AG04450 (cell line): ENCODE results near the gene LARP4. TPM values are rescaled to one million over a fixed set of nuclear protein-coding genes. Genes with fewer than 3 reads are reported as not detected.
"Not testable (repeated sequence)": the region's sequence is repeated elsewhere in the genome, so short reads cannot be mapped to it uniquely, and the experiment has no call there.

Experiments
- CTCF ChIA-PET: fragments of 300-600, 350-600 bp; formaldehyde crosslinking; extraction: SDS; loops from one replicate; lab custom pipeline; 2022; ENCODE audit warnings: antibody characterized with exemption, inconsistent platforms; lab: Charles Lee
- POLR2A ChIA-PET: fragments of 350-600 bp; formaldehyde crosslinking; extraction: SDS; loops from one replicate; lab custom pipeline; 2021; ENCODE audit warnings: antibody characterized with exemption, inconsistent platforms; lab: Yijun Ruan, JAX
- DNase-seq: peaks from one replicate; pipeline ENCODE4 v3.0.0-alpha.2; 2011; ENCODE audit warnings: low read depth, low spot score
- H3K27ac ChIP-seq: one replicate; pipeline ENCODE4 v1.5.1; 2012; ENCODE audit warnings: low read depth, low read length, control low read depth
- H3K27me3 ChIP-seq: one replicate; pipeline ENCODE4 v1.6.0; 2012; ENCODE audit warnings: low read length; ENCODE audit not compliant: control insufficient read depth, insufficient read depth
- H3K4me3 ChIP-seq: 2 replicates; pipeline ENCODE4 v1.5.1; 2011; ENCODE audit warnings: mild to moderate bottlenecking, low read depth, low read length, control low read depth
- H3K9me3 ChIP-seq: 2 replicates; pipeline ENCODE4 v1.5.1; 2012; ENCODE audit warnings: low read length; ENCODE audit not compliant: control insufficient read depth, insufficient read depth
- polyA plus RNA-seq: library from polyadenylated mRNA; depleted of rRNA; stranded (reverse); fragments of >200 nt; gene quantifications from 2 replicates; pipeline ENCODE4 v1.2.3, GENCODE V29; 2011
- TF ChIP-seq, protein P1 (sequence below): IDR thresholded peaks from 2 replicates; pipeline ENCODE4 v1.5.1; 2011; ENCODE audit warnings: low read depth, low read length, control low read depth, inconsistent platforms

The LARP4 gene
- polyA plus RNA-seq, 1 experiment = 25.5 TPM

DNA sequence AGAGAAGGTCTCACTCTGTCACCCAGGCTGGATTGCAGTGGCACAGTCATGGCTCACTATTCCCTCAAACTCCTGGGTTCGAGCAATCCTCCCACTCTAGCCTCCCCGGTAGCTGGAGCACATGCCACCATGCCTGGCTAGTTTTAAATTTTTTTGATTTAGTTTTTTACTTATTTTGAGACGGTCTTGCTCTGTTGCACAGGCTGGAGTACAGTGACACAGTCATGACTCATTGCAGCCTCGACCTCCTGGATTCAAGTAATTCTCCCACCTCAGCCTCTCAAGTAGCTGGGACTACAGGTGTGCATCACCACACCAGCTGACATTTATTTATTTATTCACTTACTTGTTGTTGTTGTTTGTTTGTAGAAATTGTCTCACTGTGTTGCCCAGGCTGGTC is 81.9 kb downstream of the LARP4 start:
- CTCF ChIA-PET = no interaction called here
- POLR2A ChIA-PET = no interaction called here
- Histone ChIP-seq H3K4me3 (no peak overlapping the region), H3K27me3 (no peaks in the 10 kb centered on the region), H3K27ac (no peak overlapping the region), H3K9me3 (no peaks in the 10 kb centered on the region; the same call in 1 of the 2 replicates)
- no peak for DNase-seq
- TF ChIP-seq, protein P1, sequence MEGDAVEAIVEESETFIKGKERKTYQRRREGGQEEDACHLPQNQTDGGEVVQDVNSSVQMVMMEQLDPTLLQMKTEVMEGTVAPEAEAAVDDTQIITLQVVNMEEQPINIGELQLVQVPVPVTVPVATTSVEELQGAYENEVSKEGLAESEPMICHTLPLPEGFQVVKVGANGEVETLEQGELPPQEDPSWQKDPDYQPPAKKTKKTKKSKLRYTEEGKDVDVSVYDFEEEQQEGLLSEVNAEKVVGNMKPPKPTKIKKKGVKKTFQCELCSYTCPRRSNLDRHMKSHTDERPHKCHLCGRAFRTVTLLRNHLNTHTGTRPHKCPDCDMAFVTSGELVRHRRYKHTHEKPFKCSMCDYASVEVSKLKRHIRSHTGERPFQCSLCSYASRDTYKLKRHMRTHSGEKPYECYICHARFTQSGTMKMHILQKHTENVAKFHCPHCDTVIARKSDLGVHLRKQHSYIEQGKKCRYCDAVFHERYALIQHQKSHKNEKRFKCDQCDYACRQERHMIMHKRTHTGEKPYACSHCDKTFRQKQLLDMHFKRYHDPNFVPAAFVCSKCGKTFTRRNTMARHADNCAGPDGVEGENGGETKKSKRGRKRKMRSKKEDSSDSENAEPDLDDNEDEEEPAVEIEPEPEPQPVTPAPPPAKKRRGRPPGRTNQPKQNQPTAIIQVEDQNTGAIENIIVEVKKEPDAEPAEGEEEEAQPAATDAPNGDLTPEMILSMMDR = no peak

DNA sequence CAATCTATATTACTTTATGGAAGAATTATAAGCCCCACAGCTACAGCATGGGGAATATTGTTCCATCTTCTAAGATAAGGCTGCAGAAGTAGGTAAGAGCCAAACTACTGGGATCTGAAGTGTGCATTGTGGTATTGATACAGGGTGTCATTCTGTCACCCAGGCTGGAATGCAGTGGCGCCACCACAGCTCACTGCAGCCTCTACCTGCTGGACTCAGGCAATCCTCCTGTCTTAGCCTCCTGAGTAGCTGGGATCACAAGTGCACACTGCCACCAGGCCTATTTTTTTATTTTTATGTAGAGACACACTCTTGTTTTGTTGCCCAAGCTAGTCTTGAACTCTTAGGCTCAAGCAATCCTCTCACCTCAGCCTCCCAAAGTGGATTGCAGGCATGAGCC is 82.8 kb downstream of the LARP4 start:
- Histone ChIP-seq H3K4me3 (no peak overlapping the region), H3K27me3 (no peaks in the 10 kb centered on the region), H3K9me3 (no peaks in the 10 kb centered on the region; the same call in 1 of the 2 replicates), H3K27ac (no peak overlapping the region)
- CTCF ChIA-PET = interaction anchor here (0.6 kb wide), 1 partner anchor 20 kb away, joined by 3 read pairs; no protein-coding TSS in a partner anchor
- TF ChIP-seq, protein P1 = no peak
- DNase-seq = no peak
- POLR2A ChIA-PET = no interaction called here

DNA sequence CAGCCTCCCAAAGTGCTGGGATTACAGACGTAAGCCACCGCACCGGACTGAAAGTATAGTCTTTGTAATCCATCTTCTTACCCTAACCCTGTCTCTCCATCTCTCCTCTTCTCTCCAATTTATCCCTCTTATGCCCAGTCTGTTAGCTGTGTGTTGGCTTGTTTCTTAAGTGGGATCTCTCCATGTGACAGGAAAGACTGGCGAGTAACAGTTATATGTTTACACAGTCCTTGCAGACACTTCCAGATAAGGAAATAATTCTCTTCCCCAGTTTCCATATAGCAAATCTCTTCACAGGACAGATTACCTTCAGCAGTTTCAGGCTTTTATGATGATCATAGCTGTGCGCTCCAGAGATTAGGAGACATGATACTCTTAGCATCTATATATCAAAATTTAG is 88.1 kb downstream of the LARP4 start:
- ChIA-PET CTCF (no interaction called here), POLR2A (interaction anchor here (0.6 to 0.7 kb wide), 2 partner anchors 401 kb away, joined by 3 to 5 read pairs; no protein-coding TSS in a partner anchor)
- DNase-seq = no peak

DNA sequence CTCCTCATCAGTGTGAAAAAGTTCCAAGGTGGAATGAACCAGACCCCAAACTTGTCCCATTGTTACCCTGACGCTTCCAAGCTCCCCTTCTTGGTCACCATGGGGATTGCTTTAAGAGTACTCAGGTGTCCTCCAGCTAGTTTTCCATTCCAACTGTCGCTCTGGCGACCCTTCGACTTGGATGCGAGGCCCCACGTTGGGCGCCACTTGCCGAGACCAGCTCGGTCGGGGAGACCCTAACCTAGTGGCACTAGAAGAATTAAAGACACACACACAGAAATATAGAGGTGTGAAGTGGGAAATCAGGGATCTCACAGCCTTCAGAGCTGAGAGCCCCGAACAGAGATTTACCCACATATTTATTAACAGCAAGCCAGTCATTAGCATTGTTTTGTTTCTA is 97.4 kb downstream of the LARP4 start:
- CTCF ChIA-PET = interaction anchor here (1.6 kb wide), 1 partner anchor 10 kb away, joined by 3 read pairs; no protein-coding TSS in a partner anchor
- peaks cover 19% of the 10 kb centered on the region for H3K9me3 ChIP-seq
- H3K27me3 ChIP-seq, DNase-seq, H3K27ac ChIP-seq, H3K4me3 ChIP-seq, POLR2A ChIA-PET: not testable (repeated sequence)

More for the DNA sequence above, 88.1 kb downstream of the LARP4 start:
- Histone ChIP-seq H3K9me3 (peaks cover 9% of the 10 kb centered on the region; the same call in 1 of the 2 replicates), H3K4me3 (no peak overlapping the region), H3K27ac (no peak overlapping the region), H3K27me3 (no peaks in the 10 kb centered on the region)
- TF ChIP-seq, protein P1 = no peak

DNA sequence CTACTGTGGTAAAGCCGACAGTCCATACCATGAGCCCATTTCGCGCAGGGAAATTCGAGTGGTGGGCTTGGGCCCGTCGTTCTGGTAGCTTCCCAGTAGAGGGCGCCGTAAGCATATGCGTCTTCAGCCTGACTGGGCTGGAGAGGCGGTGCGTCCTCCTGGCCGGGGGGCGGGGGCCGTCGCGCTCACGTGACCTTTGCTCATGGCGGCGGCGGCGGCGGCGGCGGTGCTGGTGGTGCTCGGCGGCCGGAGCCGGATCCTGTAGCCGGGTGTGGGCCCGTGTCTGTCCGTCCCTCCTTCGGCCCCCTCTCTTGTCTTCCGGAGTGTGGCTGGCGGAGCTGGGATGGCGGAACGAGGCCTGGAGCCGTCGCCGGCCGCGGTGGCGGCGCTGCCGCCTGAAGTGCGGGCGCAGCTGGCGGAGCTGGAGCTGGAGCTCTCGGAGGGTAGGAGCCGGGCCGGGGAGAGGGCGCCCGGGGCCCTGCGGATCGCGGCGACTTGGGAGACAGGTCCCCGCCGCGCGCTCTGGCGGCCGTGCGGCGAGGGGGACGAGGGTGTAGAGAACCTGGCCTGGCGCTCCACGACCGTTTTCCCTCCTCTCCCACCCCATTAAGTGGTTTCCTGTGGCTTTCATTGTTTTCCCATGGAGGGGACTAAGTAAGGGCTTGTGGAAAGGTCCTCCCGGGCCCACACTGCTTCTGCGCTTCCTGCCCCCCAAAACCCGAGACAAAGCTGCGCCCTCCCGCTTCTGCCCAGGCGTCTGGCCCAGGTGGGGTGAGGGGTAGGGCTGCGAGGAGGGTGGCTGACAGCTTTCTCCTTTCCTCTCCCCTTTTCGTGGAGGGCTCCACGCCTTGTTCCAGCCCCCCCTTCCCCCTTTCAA is 104.4 kb downstream of the LARP4 start, which contains the start of gene DIP2B:
TSS of gene DIP2B (plus strand) at position 188 of the 877 bp plus-strand sequence. CDS start at position 344, 156 bp downstream.
- peak within 1 kb of the TSS; percentile 90 for H3K4me3 ChIP-seq
- TF ChIP-seq, protein P1 = peak; percentile 91

More for the DNA sequence above, 104.4 kb downstream of the LARP4 start, which contains the start of gene DIP2B:
- DNase-seq = peak; percentile 60
- Histone ChIP-seq H3K27ac (peak within 1 kb of the TSS; percentile 57), H3K9me3 (no peaks in the 10 kb centered on the region; the same call in 1 of the 2 replicates), H3K27me3 (no peaks in the 10 kb centered on the region)
- CTCF ChIA-PET = interaction anchor here (0.6 to 3.2 kb wide), 38 partner anchors 8 to 322 kb away, joined by 3 to 29 read pairs (median 4); no protein-coding TSS in a partner anchor
- POLR2A ChIA-PET = interaction anchor here (0.6 to 1.2 kb wide), 3 partner anchors 28 to 256 kb away, joined by 3 to 8 read pairs (median 4); no protein-coding TSS in a partner anchor
